Gastrocnemius medialis (tissue), 4 donors: ENCODE measurements around the gene NAP1L4. TPM values are rescaled to one million over a fixed set of nuclear protein-coding genes. Genes with fewer than 3 reads are reported as not detected.
A peak's percentile ranks its signal among the peaks of the same experiment; 100 is the strongest.

Experiments
- ATAC-seq, 2 donors: fragments of 150-250 bp; one replicate each; pipeline ENCODE4 v1.9.1; 2016
- DNase-seq, 2 donors: peaks; one replicate each; pipeline ENCODE4 v3.0.0-alpha.2; 2019
- H3K27ac ChIP-seq, 4 donors: fragments of 200-600 bp; sonication (generic); 1 replicate in 1 of 4; 2 replicates in 3 of 4; pipeline ENCODE4 v1.5.1; 2016 to 2018; ENCODE audit warnings: mild to moderate bottlenecking in 2 of 4, moderate library complexity in 1 of 4
- H3K27me3 ChIP-seq, 3 donors: fragments of 200-600 bp; sonication (generic) in 2 of 3; 1 replicate in 1 of 3; 2 replicates in 2 of 3; pipeline versions ENCODE4 v1.5.1 to v1.6.0; 2016 to 2019; ENCODE audit warnings: mild to moderate bottlenecking in 1 of 3, moderate library complexity in 1 of 3
- H3K36me3 ChIP-seq, 2 donors: fragments of 200-600 bp; sonication (generic) in 1 of 2; one replicate each; pipeline ENCODE4 v1.5.1; 2017 to 2018
- H3K4me1 ChIP-seq, 2 donors: fragments of 200-600 bp; sonication (generic) in 1 of 2; one replicate each; pipeline ENCODE4 v1.5.1; 2016 to 2017; ENCODE audit warnings: mild to moderate bottlenecking in 2 of 2
- H3K4me3 ChIP-seq, 4 donors: fragments of 200-600 bp; sonication (generic) in 3 of 4; 1 replicate in 1 of 4; 2 replicates in 3 of 4; pipeline ENCODE4 v1.5.1; 2016 to 2019; ENCODE audit warnings: mild to moderate bottlenecking in 2 of 4
- H3K9me3 ChIP-seq, 3 donors: fragments of 200-600 bp; sonication (generic) in 2 of 3; 1 replicate in 1 of 3; 2 replicates in 2 of 3; pipeline ENCODE4 v1.5.1; 2016 to 2019
- CTCF ChIP-seq, 5 experiments: fragments of 450-650 bp in 3 of 5; fragments of 200-600 bp in 2 of 5; sonication (generic) in 2 of 5; IDR thresholded peaks in 4 of 5; conservative IDR thresholded peaks in 1 of 5; 1 replicate in 4 of 5; 2 replicates in 1 of 5; pipeline ENCODE4 v1.5.1; 2016 to 2019; ENCODE audit warnings: antibody characterized with exemption in 5 of 5, mild to moderate bottlenecking in 3 of 5, moderate library complexity in 3 of 5
- POLR2A ChIP-seq, 2 donors: fragments of 450-650 bp; IDR thresholded peaks; one replicate each; pipeline ENCODE4 v1.6.1; 2017; ENCODE audit warnings: antibody characterized with exemption in 2 of 2, mild to moderate bottlenecking in 2 of 2, moderate library complexity in 2 of 2
- in situ Hi-C, 4 donors: fragments of 200-750 bp; cut with MboI; loops; one replicate each; pipeline versions ENCODE4 v1.15.0 to v1.8.0; 2017; ENCODE audit warnings: low sequenced_read_pairs in 4 of 4
- intact Hi-C: fragments of 100-400 bp; cut with DNase I; formaldehyde crosslinking; loops from one replicate; pipeline ENCODE4 v1.15.1; 2023; ENCODE audit warnings: low total_unique reads
- total RNA-seq, 4 donors: library from RNA; depleted of rRNA; stranded (reverse); fragments of >200 nt; gene quantifications; one replicate each; pipeline versions ENCODE4 v1.1.0 to v1.2.3, GENCODE V29; 2016

Gene NAP1L4
- total RNA-seq, 4 donors from 2014 or later: 86.4 to 123 (median 111) TPM

GRCh38 chr11:3026803-3027202 lies 34.7 kb upstream of the NAP1L4 start:
- H3K4me3 ChIP-seq: no peak overlapping the region
- H3K27ac ChIP-seq: no peak overlapping the region
- ATAC-seq: no peak
- TF ChIP-seq POLR2A (IDR thresholded peaks at IDR 0.05): no peak
- H3K36me3 ChIP-seq: peaks cover 0 to 55% of the 10 kb centered on the region in 2 donors
- H3K9me3 ChIP-seq: no peaks in the 10 kb centered on the region
- H3K27me3 ChIP-seq: no peaks in the 10 kb centered on the region
- H3K4me1 ChIP-seq: peaks cover 0 to 5% of the 10 kb centered on the region in 2 donors
- in situ Hi-C loops (no loop called here), intact Hi-C loops (no loop called here)
- no peak for DNase-seq

GRCh38 chr11:3022982-3023381 lies 30.9 kb upstream of the NAP1L4 start:
- no peak for TF ChIP-seq POLR2A (IDR thresholded peaks at IDR 0.05)
- TF ChIP-seq CTCF (IDR thresholded peaks at IDR 0.05 in 4 of 5, conservative IDR thresholded peaks at IDR 0.05 in 1 of 5): no peak
- no peaks in the 10 kb centered on the region for H3K9me3 ChIP-seq
- no peak overlapping the region for H3K27ac ChIP-seq
- intact Hi-C loops (no loop called here), in situ Hi-C loops (no loop called here)
- no peak overlapping the region for H3K4me3 ChIP-seq
- H3K36me3 ChIP-seq: peaks cover 0 to 49% of the 10 kb centered on the region in 2 donors
- no peak for ATAC-seq
- no peak for DNase-seq
- H3K27me3 ChIP-seq: no peaks in the 10 kb centered on the region
- no peaks in the 10 kb centered on the region for H3K4me1 ChIP-seq

- Histone ChIP-seq H3K4me3 (no peak overlapping the region), H3K27ac (no peak overlapping the region), H3K4me1 (no peaks in the 10 kb centered on the region), H3K36me3 (peaks cover 0 to 49% of the 10 kb centered on the region in 2 donors), H3K27me3 (no peaks in the 10 kb centered on the region), H3K9me3 (no peaks in the 10 kb centered on the region)
- no peak for DNase-seq
- in situ Hi-C loops (no loop called here), intact Hi-C loops (no loop called here)
- TF ChIP-seq POLR2A (IDR thresholded peaks at IDR 0.05): no peak
- TF ChIP-seq CTCF (IDR thresholded peaks at IDR 0.05 in 4 of 5, conservative IDR thresholded peaks at IDR 0.05 in 1 of 5): no peak
- no peak for ATAC-seq
Observed at GRCh38 chr11:3022300-3022967, 30.3 kb upstream of the NAP1L4 start.

- H3K36me3 ChIP-seq: peaks cover 0 to 50% of the 10 kb centered on the region in 2 donors
Observed at GRCh38 chr11:3021125-3021524, 29.0 kb upstream of the NAP1L4 start.

GRCh38 chr11:3020011-3020410 lies 27.9 kb upstream of the NAP1L4 start:
- H3K27me3 ChIP-seq: no peaks in the 10 kb centered on the region
- no peak overlapping the region for H3K27ac ChIP-seq
- peaks cover 0 to 49% of the 10 kb centered on the region in 2 donors for H3K36me3 ChIP-seq
- TF ChIP-seq POLR2A (IDR thresholded peaks at IDR 0.05) (no peak), CTCF (IDR thresholded peaks at IDR 0.05 in 4 of 5, conservative IDR thresholded peaks at IDR 0.05 in 1 of 5) (no peak)
- no peaks in the 10 kb centered on the region for H3K9me3 ChIP-seq
- DNase-seq (no peak), ATAC-seq (no peak)
- no peaks in the 10 kb centered on the region for H3K4me1 ChIP-seq
- intact Hi-C loops (no loop called here), in situ Hi-C loops (no loop called here)
- H3K4me3 ChIP-seq: no peak overlapping the region

More at GRCh38 chr11:3021125-3021524, 29.0 kb upstream of the NAP1L4 start:
- TF ChIP-seq POLR2A (IDR thresholded peaks at IDR 0.05) (no peak), CTCF (IDR thresholded peaks at IDR 0.05 in 4 of 5, conservative IDR thresholded peaks at IDR 0.05 in 1 of 5) (peak in 4 of 5 experiments; percentile 19 to 48 (median 31))
- Histone ChIP-seq H3K27me3 (no peaks in the 10 kb centered on the region), H3K27ac (no peak overlapping the region), H3K9me3 (no peaks in the 10 kb centered on the region), H3K4me1 (no peaks in the 10 kb centered on the region), H3K4me3 (no peak overlapping the region)
- no peak for DNase-seq
- intact Hi-C loops: no loop called here
- in situ Hi-C loops: no loop called here
- ATAC-seq: peak in 1 of 2 donors; percentile 45
